Lower leg skin (tissue), 4 donors: ENCODE results near the gene KLHL24. TPM values are rescaled to one million over a fixed set of nuclear protein-coding genes. Genes with fewer than 3 reads are reported as not detected.

Experiments used
- DNase-seq, 2 donors: peaks; one replicate each; pipeline ENCODE4 v3.0.0-alpha.2; 2019; ENCODE audit warnings: low spot score in 2 of 2
- H3K4me3 ChIP-seq: fragments of 200-600 bp; sonication (generic); 2 replicates; pipeline ENCODE4 v1.5.1; 2017; ENCODE audit warnings: mild to moderate bottlenecking, low read depth; ENCODE audit not compliant: poor library complexity, severe bottlenecking
- POLR2A ChIP-seq, 2 donors: fragments of 450-650 bp; IDR thresholded peaks; one replicate each; pipeline ENCODE4 v1.6.1; 2016 to 2017; ENCODE audit warnings: antibody characterized with exemption in 2 of 2, mild to moderate bottlenecking in 1 of 2, moderate library complexity in 1 of 2
- WGBS, 2 donors: methylation state at CpG; one replicate each; pipeline ENCODE4 v1.1.5; 2018; 5-methylcytosine and 5-hydroxymethylcytosine counted together
- intact Hi-C: fragments of 100-400 bp; cut with DNase I; formaldehyde crosslinking; loops from one replicate; pipeline ENCODE4 v1.15.0; 2023; ENCODE audit warnings: low total_unique reads
- total RNA-seq, 4 donors: library from RNA; depleted of rRNA; stranded (reverse); fragments of >200 nt; gene quantifications; one replicate each; pipeline ENCODE4 v1.1.0, GENCODE V29; 2016
- TF ChIP-seq, protein P1 (sequence below), 3 donors: fragments of 450-650 bp; IDR thresholded peaks; one replicate each; pipeline ENCODE4 v1.5.1; 2016; ENCODE audit warnings: antibody characterized with exemption in 3 of 3, mild to moderate bottlenecking in 3 of 3, moderate library complexity in 2 of 3

Gene KLHL24
- total RNA-seq, 4 donors from 2014 or later = 58.7 to 132 (median 103) TPM

DNA sequence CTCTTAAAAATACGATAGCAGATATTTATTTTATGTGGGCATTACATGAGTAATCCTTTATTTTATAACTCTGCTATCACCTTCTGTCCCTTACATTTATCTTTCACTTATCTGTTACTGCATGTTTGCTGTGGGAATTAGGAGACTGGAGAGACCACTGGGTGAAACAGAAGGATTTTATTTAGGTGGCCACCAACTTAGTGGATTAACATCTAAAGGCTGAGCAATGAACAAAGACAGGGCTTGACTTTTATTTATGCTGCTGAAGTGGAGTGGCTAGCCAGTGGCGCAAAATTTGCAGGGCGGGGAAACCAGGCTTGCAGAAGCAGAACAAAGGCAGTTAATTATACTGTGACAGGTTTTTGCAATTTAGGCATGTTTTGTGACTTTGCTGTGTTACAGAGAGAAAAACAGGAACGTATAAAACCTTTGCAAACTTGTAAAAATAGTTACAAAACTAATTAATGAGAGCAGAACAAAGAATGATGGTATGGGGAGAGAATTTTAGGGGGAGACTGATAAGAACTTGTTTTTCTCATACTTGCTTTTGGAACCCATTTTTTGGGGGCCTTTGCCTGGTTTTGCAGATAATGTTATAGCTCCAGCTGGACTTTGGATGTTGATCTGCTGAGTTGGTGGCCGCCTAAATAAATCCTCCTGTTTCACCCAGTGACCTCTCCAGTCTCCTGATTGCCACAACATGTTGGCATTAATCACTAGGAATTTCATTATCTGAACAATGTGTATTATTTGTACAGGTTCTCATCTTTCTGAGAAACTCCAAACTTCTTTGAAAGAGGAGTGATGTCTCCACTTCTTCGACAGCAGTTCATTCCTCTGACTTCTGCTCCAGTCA, 18.0 kb downstream of the KLHL24 start:
- no peak for DNase-seq
- H3K4me3 ChIP-seq = no peak overlapping the region
- WGBS, 2 donors = 79 to 89% methylated on average over 6 of the region's 6 CpGs
- intact Hi-C loops = no loop called here
- TF ChIP-seq POLR2A (IDR thresholded peaks at IDR 0.05) = no peak
- TF ChIP-seq, protein P1, sequence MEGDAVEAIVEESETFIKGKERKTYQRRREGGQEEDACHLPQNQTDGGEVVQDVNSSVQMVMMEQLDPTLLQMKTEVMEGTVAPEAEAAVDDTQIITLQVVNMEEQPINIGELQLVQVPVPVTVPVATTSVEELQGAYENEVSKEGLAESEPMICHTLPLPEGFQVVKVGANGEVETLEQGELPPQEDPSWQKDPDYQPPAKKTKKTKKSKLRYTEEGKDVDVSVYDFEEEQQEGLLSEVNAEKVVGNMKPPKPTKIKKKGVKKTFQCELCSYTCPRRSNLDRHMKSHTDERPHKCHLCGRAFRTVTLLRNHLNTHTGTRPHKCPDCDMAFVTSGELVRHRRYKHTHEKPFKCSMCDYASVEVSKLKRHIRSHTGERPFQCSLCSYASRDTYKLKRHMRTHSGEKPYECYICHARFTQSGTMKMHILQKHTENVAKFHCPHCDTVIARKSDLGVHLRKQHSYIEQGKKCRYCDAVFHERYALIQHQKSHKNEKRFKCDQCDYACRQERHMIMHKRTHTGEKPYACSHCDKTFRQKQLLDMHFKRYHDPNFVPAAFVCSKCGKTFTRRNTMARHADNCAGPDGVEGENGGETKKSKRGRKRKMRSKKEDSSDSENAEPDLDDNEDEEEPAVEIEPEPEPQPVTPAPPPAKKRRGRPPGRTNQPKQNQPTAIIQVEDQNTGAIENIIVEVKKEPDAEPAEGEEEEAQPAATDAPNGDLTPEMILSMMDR (IDR thresholded peaks at IDR 0.05) = no peak

GRCh38 chr3:183654727-183655126, 19.3 kb downstream of the KLHL24 start:
- TF ChIP-seq, protein P1 (IDR thresholded peaks at IDR 0.05) = no peak
- TF ChIP-seq POLR2A (IDR thresholded peaks at IDR 0.05) = no peak
- no peak for DNase-seq
- 100% methylated on average over 1 of the region's 1 CpG for WGBS, 2 donors

GRCh38 chr3:183662099-183662498, 26.7 kb downstream of the KLHL24 start:
- no peak for DNase-seq
- no peak for TF ChIP-seq POLR2A (IDR thresholded peaks at IDR 0.05)
- TF ChIP-seq, protein P1 (IDR thresholded peaks at IDR 0.05) = no peak
- intact Hi-C loops = no loop called here
- H3K4me3 ChIP-seq = no peak overlapping the region
- WGBS, 2 donors = 23 to 59% methylated on average over 3 of the region's 3 CpGs

More at GRCh38 chr3:183654727-183655126, 19.3 kb downstream of the KLHL24 start:
- H3K4me3 ChIP-seq = no peak overlapping the region
- intact Hi-C loops = no loop called here

- no peak overlapping the region for H3K4me3 ChIP-seq
- TF ChIP-seq, protein P1 (IDR thresholded peaks at IDR 0.05) = no peak
- TF ChIP-seq POLR2A (IDR thresholded peaks at IDR 0.05) = no peak
- 82 to 86% methylated on average over 3 of the region's 3 CpGs for WGBS, 2 donors
- DNase-seq = no peak
- intact Hi-C loops = no loop called here
Observed at GRCh38 chr3:183664913-183665381, 29.5 kb downstream of the KLHL24 start.

- 89 to 91% methylated on average over 3 of the region's 3 CpGs for WGBS, 2 donors
- intact Hi-C loops = no loop called here
- no peak for DNase-seq
- TF ChIP-seq, protein P1 (IDR thresholded peaks at IDR 0.05) = no peak
- TF ChIP-seq POLR2A (IDR thresholded peaks at IDR 0.05) = no peak
- no peak overlapping the region for H3K4me3 ChIP-seq
Observed at GRCh38 chr3:183680061-183680460, 44.6 kb downstream of the KLHL24 start.
